RWPE1 (cell line): ENCODE results near the gene RRAGA.

ENCODE experiments used
- CTCF ChIA-PET: fragments of 350-600 bp; sonication (Branson Sonifier 250); formaldehyde crosslinking; extraction: SDS; loops from one replicate; lab custom pipeline; 2021; lab: Yijun Ruan, JAX
- POLR2A ChIA-PET: fragments of 400-600 bp; formaldehyde crosslinking; extraction: SDS; loops from one replicate; lab custom pipeline; 2020; ENCODE audit warnings: antibody characterized with exemption; ENCODE audit not compliant: low non-redundant PET; lab: Yijun Ruan, JAX
- DNase-seq: peaks from one replicate; pipeline ENCODE4 v3.0.0; 2012; ENCODE audit warnings: low spot score
- H3K27ac ChIP-seq: fragments of 450-650 bp; 2 replicates; pipeline ENCODE4 v1.5.1; 2017
- TF ChIP-seq, protein P1 (sequence below): fragments of 450-650 bp; conservative IDR thresholded peaks from 2 replicates; pipeline ENCODE4 v1.5.1; 2017; ENCODE audit warnings: low read depth, mild to moderate bottlenecking

The RRAGA gene

GRCh38 chr9:19022206-19022605, 27.0 kb upstream of the RRAGA start:
- TF ChIP-seq, protein P1, sequence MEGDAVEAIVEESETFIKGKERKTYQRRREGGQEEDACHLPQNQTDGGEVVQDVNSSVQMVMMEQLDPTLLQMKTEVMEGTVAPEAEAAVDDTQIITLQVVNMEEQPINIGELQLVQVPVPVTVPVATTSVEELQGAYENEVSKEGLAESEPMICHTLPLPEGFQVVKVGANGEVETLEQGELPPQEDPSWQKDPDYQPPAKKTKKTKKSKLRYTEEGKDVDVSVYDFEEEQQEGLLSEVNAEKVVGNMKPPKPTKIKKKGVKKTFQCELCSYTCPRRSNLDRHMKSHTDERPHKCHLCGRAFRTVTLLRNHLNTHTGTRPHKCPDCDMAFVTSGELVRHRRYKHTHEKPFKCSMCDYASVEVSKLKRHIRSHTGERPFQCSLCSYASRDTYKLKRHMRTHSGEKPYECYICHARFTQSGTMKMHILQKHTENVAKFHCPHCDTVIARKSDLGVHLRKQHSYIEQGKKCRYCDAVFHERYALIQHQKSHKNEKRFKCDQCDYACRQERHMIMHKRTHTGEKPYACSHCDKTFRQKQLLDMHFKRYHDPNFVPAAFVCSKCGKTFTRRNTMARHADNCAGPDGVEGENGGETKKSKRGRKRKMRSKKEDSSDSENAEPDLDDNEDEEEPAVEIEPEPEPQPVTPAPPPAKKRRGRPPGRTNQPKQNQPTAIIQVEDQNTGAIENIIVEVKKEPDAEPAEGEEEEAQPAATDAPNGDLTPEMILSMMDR = no peak
- POLR2A ChIA-PET = interaction anchor here (0.6 kb wide), 1 partner anchor 96 kb away, joined by 4 read pairs; no protein-coding TSS in a partner anchor
- no peak overlapping the region for H3K27ac ChIP-seq
- no peak for DNase-seq
- CTCF ChIA-PET = interaction anchor here (0.6 kb wide), 1 partner anchor 249 kb away, joined by 3 read pairs; no protein-coding TSS in a partner anchor

- ChIA-PET POLR2A (no interaction called here), CTCF (no interaction called here)
- TF ChIP-seq, protein P1 = no peak
- H3K27ac ChIP-seq = no peak overlapping the region
- DNase-seq = no peak
These were observed 26.1 kb upstream of the RRAGA start for GRCh38 chr9:19023078-19023477.

DNA sequence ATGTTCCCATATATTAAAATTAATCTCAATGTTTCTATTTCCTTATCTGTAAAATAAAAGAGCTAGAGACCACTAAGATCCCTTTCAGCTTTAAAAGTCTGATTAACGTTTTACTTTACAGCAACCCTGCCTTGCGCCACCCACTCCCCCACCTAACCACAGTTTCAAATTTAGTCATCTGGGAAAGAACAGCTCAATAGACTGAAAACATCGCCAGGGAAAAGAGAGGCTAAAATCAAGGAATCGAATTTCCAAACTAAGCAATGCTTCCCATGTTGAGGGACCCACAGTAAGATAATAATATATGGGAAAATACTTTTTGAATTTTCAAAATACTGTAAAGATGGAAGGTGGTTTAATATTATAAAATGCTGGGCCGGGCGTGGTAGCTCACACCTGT, 22.9 kb upstream of the RRAGA start:
- TF ChIP-seq, protein P1 = no peak
- CTCF ChIA-PET = interaction anchor here (0.6 to 3.7 kb wide), 3 partner anchors 148 to 771 kb away, joined by 3 to 22 read pairs (median 3); no protein-coding TSS in a partner anchor
- H3K27ac ChIP-seq = no peak overlapping the region
- DNase-seq = no peak
- POLR2A ChIA-PET = no interaction called here

DNA sequence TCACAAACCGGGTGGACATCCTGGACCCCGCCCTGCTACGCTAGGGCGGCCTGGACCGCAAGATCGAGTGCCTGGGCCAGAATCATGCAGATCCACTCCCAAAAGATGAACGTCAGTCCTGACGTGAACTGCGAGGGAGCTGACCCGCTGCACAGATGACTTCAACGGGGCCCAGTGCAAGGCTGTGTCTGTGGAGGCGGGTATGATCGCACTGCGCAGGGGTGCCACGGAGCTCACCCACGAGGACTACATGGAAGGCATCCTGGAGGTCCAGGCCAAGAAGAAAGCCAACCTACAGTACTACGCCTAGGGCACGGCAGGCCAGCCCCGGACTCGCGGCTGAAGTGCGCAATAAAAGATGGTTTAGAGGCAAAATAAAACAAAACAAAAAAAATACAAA, 21.4 kb upstream of the RRAGA start:
- ChIA-PET CTCF (interaction anchor here (0.5 to 3.7 kb wide), 4 partner anchors 320 to 1217 kb away, joined by 3 to 22 read pairs (median 4); no protein-coding TSS in a partner anchor), POLR2A (no interaction called here)
- DNase-seq = no peak
- TF ChIP-seq, protein P1 = no peak
- H3K27ac ChIP-seq = no peak overlapping the region

DNA sequence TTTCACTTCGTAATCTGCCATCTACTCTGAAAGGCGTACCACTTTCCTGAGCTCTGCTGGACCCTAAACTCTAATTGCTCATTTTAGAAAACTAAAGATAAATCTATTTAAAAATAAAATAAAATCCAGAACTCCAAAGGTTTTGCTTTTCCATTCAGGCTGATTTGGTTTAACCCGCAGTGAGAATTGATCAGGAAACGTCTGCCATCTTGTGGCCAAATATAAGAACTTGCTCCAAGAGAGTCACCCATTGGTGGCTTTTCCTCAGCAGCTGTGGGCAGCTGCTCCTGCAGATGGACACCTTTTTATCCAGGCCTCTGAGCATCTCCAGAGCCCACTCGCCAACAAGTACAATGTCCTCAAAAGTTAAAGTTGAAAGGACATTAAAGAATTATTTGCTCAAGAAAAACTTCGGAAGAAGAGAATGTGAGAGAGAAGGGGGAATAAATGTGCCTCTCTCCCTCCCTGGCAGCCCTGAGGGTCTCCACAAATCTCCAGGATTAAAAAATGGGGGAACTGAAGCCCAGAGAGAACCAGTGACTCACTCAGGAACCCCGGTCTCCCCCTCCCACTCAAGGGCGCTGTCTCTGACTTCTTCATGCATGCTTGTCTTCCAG, 20.3 kb upstream of the RRAGA start:
- POLR2A ChIA-PET = no interaction called here
- TF ChIP-seq, protein P1 = peak; percentile 90
- H3K27ac ChIP-seq = no peak overlapping the region
- CTCF ChIA-PET = interaction anchor here (0.6 to 3.7 kb wide), 10 partner anchors 12 to 1496 kb away, joined by 3 to 22 read pairs (median 4); no protein-coding TSS in a partner anchor
- DNase-seq = peak; percentile 84

DNA sequence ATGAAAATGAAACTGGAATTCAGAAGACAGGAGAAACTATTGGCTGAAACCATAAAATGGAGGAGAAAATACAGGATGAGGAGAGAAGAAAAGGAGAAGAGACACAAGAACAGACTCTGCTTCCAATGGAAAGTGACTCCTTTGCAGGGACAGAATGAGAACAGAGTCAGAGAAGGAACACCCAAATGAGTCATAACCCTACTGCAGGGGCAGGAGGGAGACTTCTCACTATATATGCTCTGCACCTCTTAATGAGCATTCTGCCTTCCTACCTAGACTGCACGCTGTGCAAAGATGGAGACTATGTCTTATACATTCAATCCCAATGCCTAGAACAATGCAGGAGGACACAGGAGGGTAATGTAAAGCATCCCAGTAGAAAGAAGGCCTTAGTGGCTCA, 18.3 kb upstream of the RRAGA start:
- ChIA-PET CTCF (no interaction called here), POLR2A (no interaction called here)
- no peak overlapping the region for H3K27ac ChIP-seq
- no peak for DNase-seq
- TF ChIP-seq, protein P1 = no peak
